ENCODE results near the gene SLC2A9. TPM values are rescaled to one million over a fixed set of nuclear protein-coding genes. Genes with fewer than 3 reads are reported as not detected.

The SLC2A9 gene
- total and polyA plus RNA-seq, 2 of the 4 experiments (the other 2 are of a cell fraction), result 0.72 to 2.1 TPM

DNA sequence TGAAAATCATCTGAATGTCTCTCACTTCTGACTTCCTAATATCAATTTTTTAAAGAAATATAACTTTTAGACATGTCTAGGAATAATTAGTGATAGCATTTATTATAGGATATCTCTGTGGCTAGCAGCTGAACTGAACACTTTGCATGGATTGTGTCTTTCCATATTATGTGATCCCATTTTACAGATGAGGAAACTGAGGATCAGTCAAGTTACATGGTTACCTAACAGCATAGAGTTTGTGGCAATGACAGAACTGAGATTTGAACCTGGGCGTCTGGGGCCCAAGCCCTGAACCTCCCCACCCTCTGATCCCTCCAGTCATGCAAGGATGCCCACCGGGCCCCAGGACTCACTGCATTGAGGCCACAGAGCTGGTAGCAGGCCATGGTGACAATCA lies 101.3 kb downstream of the SLC2A9 start:
- H3K4me1 ChIP-seq (ENCODE audit: control insufficient read depth, insufficient read depth, low read length), result no peaks in the 10 kb centered on the region
- no peak overlapping the region for H2BK20ac ChIP-seq (ENCODE audit: low read depth, low read length)
- H4K5ac ChIP-seq (ENCODE audit: low read depth, low read length), result no peak overlapping the region
- H3K27me3 ChIP-seq (ENCODE audit: control insufficient read depth, insufficient read depth, low read length), result no peaks in the 10 kb centered on the region; the same call in 1 of the 2 replicates
- no peak overlapping the region for H3K27ac ChIP-seq (ENCODE audit: insufficient read depth, low read length)
- no peak overlapping the region for H3K18ac ChIP-seq (ENCODE audit: low read depth, low read length)
- H3K9me1 ChIP-seq (ENCODE audit: insufficient read depth, low read length), result no peaks in the 10 kb centered on the region
- no peaks in the 10 kb centered on the region for H3K36me3 ChIP-seq (ENCODE audit: control insufficient read depth, insufficient read depth, low read length)
- no peaks in the 10 kb centered on the region for H3K79me1 ChIP-seq (ENCODE audit: low read depth in 1 of 2, low read length in 2 of 2)
- H2AK9ac ChIP-seq (replicated peaks; ENCODE audit: low read depth, low read length, poor library complexity), result no peak overlapping the region
- no peak overlapping the region for H3K14ac ChIP-seq (replicated peaks; ENCODE audit: low read depth, low read length)
- no peak overlapping the region for H4K91ac ChIP-seq (ENCODE audit: insufficient read depth, low read depth, low read length)
- no peak overlapping the region for H3K9ac ChIP-seq (ENCODE audit: low read depth, low read length)
- no peak for DNase-seq
- H3K23ac ChIP-seq (ENCODE audit: low read depth, low read length), result no peak overlapping the region
- no TSS peak for BruUV-seq (replicated peaks)
- H2BK15ac ChIP-seq (ENCODE audit: low read depth, low read length), result no peak overlapping the region
- intact Hi-C loops (cut with micrococcal nuclease) (no loop called here), dilution Hi-C loops (cut with HindIII; ENCODE audit: low sequenced_read_pairs, unreplicated experiment) (no loop called here), in situ Hi-C loops (cut with MboI; ENCODE audit: low sequenced_read_pairs) (no loop called here)
- no peak overlapping the region for H2BK5ac ChIP-seq (ENCODE audit: low read depth, low read length, poor library complexity, severe bottlenecking)
- whole genome bisulfite sequencing, 2 experiments (ENCODE audit: extremely low coverage in 2 of 2, insufficient read length in 1 of 2), result no CpG with 5 or more reads among the region's 2 CpGs
- no peak overlapping the region for H4K8ac ChIP-seq (ENCODE audit: low read depth in 2 of 2, low read length in 2 of 2)
- H3K4me3 ChIP-seq (ENCODE audit: insufficient read depth, low read depth, low read length), result no peak overlapping the region
- no peak overlapping the region for H3K4ac ChIP-seq (ENCODE audit: low read depth, low read length)
- CTCF ChIA-PET, result no interaction called here
- H2AK5ac ChIP-seq (ENCODE audit: low read depth, low read length), result no peak overlapping the region
- no peaks in the 10 kb centered on the region for H3K9me3 ChIP-seq (ENCODE audit: control insufficient read depth, insufficient read depth, low read length)
- no peak overlapping the region for H3K56ac ChIP-seq (ENCODE audit: extremely low read depth, insufficient read depth, low read length)
- no peak overlapping the region for H2AFZ ChIP-seq (replicated peaks; ENCODE audit: low read length, poor library complexity)
- TF ChIP-seq POLR2A (IDR thresholded peaks at IDR 0.05; ENCODE audit: low read depth, low read length), result no peak
- no peak for TF ChIP-seq RAD21 (IDR thresholded peaks at IDR 0.05; ENCODE audit: low read length)
- TF ChIP-seq NFE2L2 (IDR thresholded peaks at IDR 0.05; ENCODE audit: low read depth, low read length), result no peak
- TF ChIP-seq, protein P1, sequence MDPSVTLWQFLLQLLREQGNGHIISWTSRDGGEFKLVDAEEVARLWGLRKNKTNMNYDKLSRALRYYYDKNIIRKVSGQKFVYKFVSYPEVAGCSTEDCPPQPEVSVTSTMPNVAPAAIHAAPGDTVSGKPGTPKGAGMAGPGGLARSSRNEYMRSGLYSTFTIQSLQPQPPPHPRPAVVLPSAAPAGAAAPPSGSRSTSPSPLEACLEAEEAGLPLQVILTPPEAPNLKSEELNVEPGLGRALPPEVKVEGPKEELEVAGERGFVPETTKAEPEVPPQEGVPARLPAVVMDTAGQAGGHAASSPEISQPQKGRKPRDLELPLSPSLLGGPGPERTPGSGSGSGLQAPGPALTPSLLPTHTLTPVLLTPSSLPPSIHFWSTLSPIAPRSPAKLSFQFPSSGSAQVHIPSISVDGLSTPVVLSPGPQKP (IDR thresholded peaks at IDR 0.05; ENCODE audit: borderline replicate concordance, low read depth, low read length), result no peak
- TF ChIP-seq SMC3 (IDR thresholded peaks at IDR 0.05; ENCODE audit: low read depth, low read length), result no peak
- no peak for TF ChIP-seq RFX5 (IDR thresholded peaks at IDR 0.05; ENCODE audit: low read depth, low read length)
- no peak for TF ChIP-seq MAFK (IDR thresholded peaks at IDR 0.05; ENCODE audit: low read depth, low read length)
- TF ChIP-seq CEBPB (IDR thresholded peaks at IDR 0.05; ENCODE audit: low read depth, low read length), result no peak
- H3K4me2 ChIP-seq (ENCODE audit: low read depth, low read length), result no peak overlapping the region
- H4K20me1 ChIP-seq (ENCODE audit: insufficient read depth, low read length), result no peaks in the 10 kb centered on the region
- POLR2A ChIA-PET (ENCODE audit: unreplicated experiment), result no interaction called here
- no peak overlapping the region for H2BK120ac ChIP-seq (ENCODE audit: low read depth, low read length)
- no peak for ATAC-seq (ENCODE audit: low read depth)
